ENCODE measurements around the gene KCNJ10. TPM values are rescaled to one million over a fixed set of nuclear protein-coding genes. Genes with fewer than 3 reads are reported as not detected.

KCNJ10 gene
- total and polyA plus RNA-seq, 2 donors from 2014 or later = 4.9 to 57.6 TPM

- Histone ChIP-seq H3K36me3 (ENCODE audit: control insufficient read depth in 2 of 3, insufficient read depth in 3 of 3, low read length in 3 of 3) (no peaks in the 10 kb centered on the region), H3K4me3 (ENCODE audit: low read length in 3 of 3) (no peak overlapping the region), H3K9ac (ENCODE audit: low read length in 3 of 3) (no peak overlapping the region), H3K9me3 (ENCODE audit: control insufficient read depth in 2 of 3, insufficient read depth in 1 of 3, low read length in 3 of 3) (no peaks in the 10 kb centered on the region), H3K27me3 (ENCODE audit: control insufficient read depth, insufficient read depth, low read length) (no peaks in the 10 kb centered on the region), H3K4me1 (ENCODE audit: control insufficient read depth in 2 of 3, insufficient read depth in 2 of 3, low read depth in 1 of 3, low read length in 3 of 3) (no peaks in the 10 kb centered on the region), H3K27ac (ENCODE audit: low read depth in 2 of 2, low read length in 2 of 2) (no peak overlapping the region)
- DNase-seq (no peak), FAIRE-seq (no peak)
- intact Hi-C loops (cut with DNase I) = no loop called here
- no peak for TF ChIP-seq CTCF (IDR thresholded peaks at IDR 0.05; ENCODE audit: borderline replicate concordance, extremely low read depth, insufficient read depth)
Observed at GRCh38 chr1:160109686-160110085, 39.7 kb upstream of the KCNJ10 start.

- intact Hi-C loops (cut with DNase I) = no loop called here
Observed at GRCh38 chr1:160108888-160109662, 39.1 kb upstream of the KCNJ10 start.

GRCh38 chr1:160107512-160107911 lies 37.6 kb upstream of the KCNJ10 start:
- FAIRE-seq (no peak), DNase-seq (no peak)
- Histone ChIP-seq H3K9me3 (ENCODE audit: control insufficient read depth in 2 of 3, insufficient read depth in 1 of 3, low read length in 3 of 3) (no peaks in the 10 kb centered on the region), H3K27ac (ENCODE audit: low read depth in 2 of 2, low read length in 2 of 2) (no peak overlapping the region), H3K9ac (ENCODE audit: low read length in 3 of 3) (no peak overlapping the region), H3K4me1 (ENCODE audit: control insufficient read depth in 2 of 3, insufficient read depth in 2 of 3, low read depth in 1 of 3, low read length in 3 of 3) (no peaks in the 10 kb centered on the region), H3K27me3 (ENCODE audit: control insufficient read depth, insufficient read depth, low read length) (no peaks in the 10 kb centered on the region), H3K36me3 (ENCODE audit: control insufficient read depth in 2 of 3, insufficient read depth in 3 of 3, low read length in 3 of 3) (no peaks in the 10 kb centered on the region), H3K4me3 (ENCODE audit: low read length in 3 of 3) (no peak overlapping the region)
- no peak for TF ChIP-seq CTCF (IDR thresholded peaks at IDR 0.05; ENCODE audit: borderline replicate concordance, extremely low read depth, insufficient read depth)
- intact Hi-C loops (cut with DNase I) = no loop called here

More at GRCh38 chr1:160108888-160109662, 39.1 kb upstream of the KCNJ10 start:
- TF ChIP-seq CTCF (IDR thresholded peaks at IDR 0.05; ENCODE audit: borderline replicate concordance, extremely low read depth, insufficient read depth) = peak; percentile 46
- no peaks in the 10 kb centered on the region for H3K27me3 ChIP-seq (ENCODE audit: control insufficient read depth, insufficient read depth, low read length)
- H3K9ac ChIP-seq (ENCODE audit: low read length in 3 of 3) = no peak overlapping the region
- no peaks in the 10 kb centered on the region for H3K36me3 ChIP-seq (ENCODE audit: control insufficient read depth in 2 of 3, insufficient read depth in 3 of 3, low read length in 3 of 3)
- no peak overlapping the region for H3K27ac ChIP-seq (ENCODE audit: low read depth in 2 of 2, low read length in 2 of 2)
- FAIRE-seq (no peak), DNase-seq (peak in 4 of 5 donors; percentile 42 to 81 (median 64))
- no peak overlapping the region for H3K4me3 ChIP-seq (ENCODE audit: low read length in 3 of 3)
- no peaks in the 10 kb centered on the region for H3K4me1 ChIP-seq (ENCODE audit: control insufficient read depth in 2 of 3, insufficient read depth in 2 of 3, low read depth in 1 of 3, low read length in 3 of 3)
- H3K9me3 ChIP-seq (ENCODE audit: control insufficient read depth in 2 of 3, insufficient read depth in 1 of 3, low read length in 3 of 3) = no peaks in the 10 kb centered on the region

Data from kidney (tissue), 14 donors.